Smooth muscle cell (in vitro differentiated cells): ENCODE results near the gene ARHGEF1. TPM values are rescaled to one million over a fixed set of nuclear protein-coding genes. Genes with fewer than 3 reads are reported as not detected.

ENCODE experiments used
- DNase-seq: peaks from one replicate; lab custom pipeline; 2025; ENCODE audit not compliant: unreplicated experiment; lab: John Stamatoyannopoulos, UW
- H2AFZ ChIP-seq: fragments of 200-600 bp; sonication (generic); 2 replicates; pipeline ENCODE4 v1.6.0; 2016; ENCODE audit warnings: antibody characterized with exemption, low read depth, mild to moderate bottlenecking
- H3F3A ChIP-seq: fragments of 200-600 bp; sonication (generic); 2 replicates; pipeline ENCODE4 v1.6.0; 2017; ENCODE audit warnings: antibody characterized with exemption, low read depth
- H3K27ac ChIP-seq: fragments of 200-600 bp; sonication (generic); 2 replicates; pipeline ENCODE4 v1.5.1; 2016; ENCODE audit warnings: low read depth, mild to moderate bottlenecking
- H3K27me3 ChIP-seq: fragments of 200-600 bp; sonication (generic); 2 replicates; pipeline ENCODE4 v1.6.1; 2016; ENCODE audit warnings: low read depth, mild to moderate bottlenecking
- H3K36me3 ChIP-seq: fragments of 200-600 bp; sonication (generic); 2 replicates; pipeline ENCODE4 v1.5.1; 2016; ENCODE audit warnings: low read depth
- H3K4me1 ChIP-seq: fragments of 200-600 bp; sonication (generic); 2 replicates; pipeline ENCODE4 v1.5.1; 2016; ENCODE audit warnings: low read depth
- H3K4me2 ChIP-seq: fragments of 200-600 bp; sonication (generic); 2 replicates; pipeline ENCODE4 v1.6.0; 2016; ENCODE audit warnings: mild to moderate bottlenecking
- H3K4me3 ChIP-seq: fragments of 200-600 bp; sonication (generic); 2 replicates; pipeline ENCODE4 v1.5.1; 2016; ENCODE audit warnings: mild to moderate bottlenecking
- H3K79me2 ChIP-seq: fragments of 200-600 bp; sonication (generic); 2 replicates; pipeline ENCODE4 v1.6.0; 2016; ENCODE audit warnings: low read depth, mild to moderate bottlenecking
- H3K9ac ChIP-seq: fragments of 200-600 bp; sonication (generic); 2 replicates; pipeline ENCODE4 v1.6.0; 2016; ENCODE audit warnings: low read depth
- H3K9me3 ChIP-seq: fragments of 200-600 bp; sonication (generic); replicated peaks from 2 replicates; pipeline ENCODE4 v1.5.1; 2016; ENCODE audit warnings: low read depth
- H4K20me1 ChIP-seq: fragments of 200-600 bp; sonication (generic); 2 replicates; pipeline ENCODE4 v1.6.0; 2016; ENCODE audit warnings: low read depth
- CTCF ChIP-seq: fragments of 200-600 bp; sonication (generic); IDR thresholded peaks from 2 replicates; pipeline ENCODE4 v1.5.1; 2017; ENCODE audit warnings: borderline replicate concordance, mild to moderate bottlenecking, antibody characterized with exemption; ENCODE audit not compliant: insufficient read depth, poor library complexity, severe bottlenecking
- WGBS: methylation state at CpG from one replicate; pipeline ENCODE4 v1.1.7; 2016; ENCODE audit warnings: low lambda C conversion rate; 5-methylcytosine and 5-hydroxymethylcytosine counted together
- polyA plus RNA-seq: library from polyadenylated mRNA; unstranded; fragments of >200 nt; fragmentation: Nextera tagmentation; extraction: Ambion mirVana; gene quantifications from 2 replicates; pipeline ENCODE4 v1.2.1, GENCODE V29; 2016
- total RNA-seq: library from RNA; depleted of rRNA; stranded (reverse); fragments of >200 nt; gene quantifications from 2 replicates; pipeline ENCODE4 v1.2.3, GENCODE V29; 2014

The ARHGEF1 gene
- total and polyA plus RNA-seq, 2 experiments from 2014 or later = 24.3 to 69.6 TPM

- no peaks in the 10 kb centered on the region for H3K27me3 ChIP-seq
- TF ChIP-seq CTCF = no peak
- no peak overlapping the region for H3K4me3 ChIP-seq
- H3K4me1 ChIP-seq = no peaks in the 10 kb centered on the region
- no peaks in the 10 kb centered on the region for H3K9me3 ChIP-seq
- no peak overlapping the region for H3K27ac ChIP-seq
- H3K79me2 ChIP-seq = no peaks in the 10 kb centered on the region
- H3K4me2 ChIP-seq = no peak overlapping the region
- no peak overlapping the region for H2AFZ ChIP-seq
- no peak overlapping the region for H3K9ac ChIP-seq
- DNase-seq = no peak
- H3F3A ChIP-seq = no peaks in the 10 kb centered on the region
- no peaks in the 10 kb centered on the region for H3K36me3 ChIP-seq
- H4K20me1 ChIP-seq = peaks cover 2% of the 10 kb centered on the region
- 95% methylated on average over 24 of the region's 24 CpGs for WGBS
These were observed 14.8 kb downstream of the ARHGEF1 start for GRCh38 chr19:41897820-41898219.

- H3K36me3 ChIP-seq = no peaks in the 10 kb centered on the region
- no peak for DNase-seq
- no peak overlapping the region for H2AFZ ChIP-seq
- H3K27me3 ChIP-seq = no peaks in the 10 kb centered on the region
- 99% methylated on average over 15 of the region's 15 CpGs for whole genome bisulfite sequencing
- no peaks in the 10 kb centered on the region for H3K9me3 ChIP-seq
- H3K79me2 ChIP-seq = no peaks in the 10 kb centered on the region
- no peak overlapping the region for H3K4me2 ChIP-seq
- no peaks in the 10 kb centered on the region for H4K20me1 ChIP-seq
- H3K4me3 ChIP-seq = no peak overlapping the region
- H3K9ac ChIP-seq = no peak overlapping the region
- H3F3A ChIP-seq = no peaks in the 10 kb centered on the region
- no peak for TF ChIP-seq CTCF
- H3K4me1 ChIP-seq = no peaks in the 10 kb centered on the region
- no peak overlapping the region for H3K27ac ChIP-seq
These were observed 15.3 kb downstream of the ARHGEF1 start for GRCh38 chr19:41898235-41898634.

- TF ChIP-seq CTCF = no peak
- peaks cover 12% of the 10 kb centered on the region for H4K20me1 ChIP-seq
- H3K4me3 ChIP-seq = no peak overlapping the region
- H3K27me3 ChIP-seq = no peaks in the 10 kb centered on the region
- DNase-seq = no peak
- H3K4me2 ChIP-seq = no peak overlapping the region
- no peak overlapping the region for H3K27ac ChIP-seq
- no peak overlapping the region for H2AFZ ChIP-seq
- H3K9me3 ChIP-seq = no peaks in the 10 kb centered on the region
- no peaks in the 10 kb centered on the region for H3K4me1 ChIP-seq
- 97% methylated on average over 19 of the region's 21 CpGs for WGBS
- no peaks in the 10 kb centered on the region for H3F3A ChIP-seq
- no peaks in the 10 kb centered on the region for H3K36me3 ChIP-seq
- H3K79me2 ChIP-seq = no peaks in the 10 kb centered on the region
- no peak overlapping the region for H3K9ac ChIP-seq
These were observed 18.9 kb downstream of the ARHGEF1 start for GRCh38 chr19:41901707-41902360.

GRCh38 chr19:41902594-41902993 lies 19.6 kb downstream of the ARHGEF1 start:
- Histone ChIP-seq H3K9me3 (no peaks in the 10 kb centered on the region), H3K9ac (no peak overlapping the region), H2AFZ (no peak overlapping the region), H3K4me2 (no peak overlapping the region), H4K20me1 (peaks cover 15% of the 10 kb centered on the region), H3K36me3 (no peaks in the 10 kb centered on the region), H3K27me3 (no peaks in the 10 kb centered on the region), H3F3A (no peaks in the 10 kb centered on the region), H3K79me2 (no peaks in the 10 kb centered on the region), H3K4me3 (no peak overlapping the region), H3K4me1 (no peaks in the 10 kb centered on the region), H3K27ac (no peak overlapping the region)
- 99% methylated on average over 17 of the region's 17 CpGs for WGBS
- no peak for TF ChIP-seq CTCF
- no peak for DNase-seq
